Measurements from ENCODE around the gene HHEX.

HHEX gene

GRCh38 chr10:92688927-92689662 lies 660 bp upstream of the HHEX start:
- no peak for TF ChIP-seq CTCF (IDR thresholded peaks at IDR 0.05; ENCODE audit: low read depth, low read length)
- H3K4me3 ChIP-seq (ENCODE audit: low read depth, low read length), result peak overlapping the region; percentile 88

GRCh38 chr10:92690211-92690914 lies 608 bp downstream of the HHEX start:
- H3K4me3 ChIP-seq (ENCODE audit: low read depth, low read length), result peak overlapping the region; percentile 88
- TF ChIP-seq CTCF (IDR thresholded peaks at IDR 0.05; ENCODE audit: low read depth, low read length), result no peak

- TF ChIP-seq CTCF (IDR thresholded peaks at IDR 0.05; ENCODE audit: low read depth, low read length), result no peak
- peak overlapping the region; percentile 88 for H3K4me3 ChIP-seq (ENCODE audit: low read depth, low read length)
Measured at GRCh38 chr10:92690915-92691590, 1.3 kb downstream of the HHEX start.

- peak overlapping the region; percentile 88 for H3K4me3 ChIP-seq (ENCODE audit: low read depth, low read length)
- TF ChIP-seq CTCF (IDR thresholded peaks at IDR 0.05; ENCODE audit: low read depth, low read length), result no peak
Measured at GRCh38 chr10:92691591-92692079, 1.9 kb downstream of the HHEX start.

- H3K4me3 ChIP-seq (ENCODE audit: low read depth, low read length), result peak overlapping the region; percentile 88
- no peak for TF ChIP-seq CTCF (IDR thresholded peaks at IDR 0.05; ENCODE audit: low read depth, low read length)
Measured at GRCh38 chr10:92692080-92692671, 2.4 kb downstream of the HHEX start.

GRCh38 chr10:92692697-92693533 lies 3.2 kb downstream of the HHEX start:
- peak overlapping the region; percentile 88 for H3K4me3 ChIP-seq (ENCODE audit: low read depth, low read length)
- no peak for TF ChIP-seq CTCF (IDR thresholded peaks at IDR 0.05; ENCODE audit: low read depth, low read length)
